Measurements from ENCODE around the gene OR11H6. TPM values are rescaled to one million over a fixed set of nuclear protein-coding genes. Genes with fewer than 3 reads are reported as not detected.

Gene OR11H6
- total and polyA plus RNA-seq, 2 of the 4 experiments (the other 2 are of a cell fraction), result not detected

DNA sequence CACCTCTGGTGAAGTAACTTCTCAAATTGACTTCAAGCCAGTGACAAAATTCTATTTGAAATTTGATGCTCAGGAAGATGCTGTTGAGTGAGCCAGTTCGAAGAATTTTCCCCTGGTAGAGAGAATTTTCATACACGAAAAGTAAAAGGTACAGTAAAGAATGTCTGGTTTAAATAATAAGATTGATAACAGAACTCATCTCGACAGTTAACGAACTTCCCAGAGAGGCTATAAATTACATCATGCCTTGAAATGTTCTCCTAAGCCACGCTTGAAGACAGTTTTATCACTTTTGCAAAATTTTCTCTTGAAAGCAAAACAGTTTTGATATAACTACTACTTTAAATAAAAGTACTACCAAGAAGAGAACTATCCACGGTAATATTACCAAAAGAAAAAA lies 47.2 kb upstream of the OR11H6 start:
- H3K9me3 ChIP-seq (ENCODE audit: control insufficient read depth, insufficient read depth, low read length), result peaks cover 5% of the 10 kb centered on the region; the same call in 1 of the 2 replicates
- no peak overlapping the region for H2AK9ac ChIP-seq (replicated peaks; ENCODE audit: low read depth, low read length, poor library complexity)
- intact Hi-C loops (cut with micrococcal nuclease) (no loop called here), in situ Hi-C loops (cut with MboI; ENCODE audit: low sequenced_read_pairs) (no loop called here), dilution Hi-C loops (cut with HindIII; ENCODE audit: low sequenced_read_pairs, unreplicated experiment) (no loop called here)
- H2BK20ac ChIP-seq (ENCODE audit: low read depth, low read length), result no peak overlapping the region
- H4K8ac ChIP-seq (ENCODE audit: low read depth in 2 of 2, low read length in 2 of 2), result no peak overlapping the region
- H2AFZ ChIP-seq (replicated peaks; ENCODE audit: low read length, poor library complexity), result no peak overlapping the region
- POLR2A ChIA-PET (ENCODE audit: unreplicated experiment), result no interaction called here
- no peak overlapping the region for H3K14ac ChIP-seq (replicated peaks; ENCODE audit: low read depth, low read length)
- no peak overlapping the region for H3K18ac ChIP-seq (ENCODE audit: low read depth, low read length)
- CTCF ChIA-PET, result interaction anchor here (0.7 kb wide), 1 partner anchor 339 kb away, joined by 3 read pairs; no protein-coding TSS in a partner anchor
- H3K23ac ChIP-seq (ENCODE audit: low read depth, low read length), result no peak overlapping the region
- no TSS peak for BruUV-seq (replicated peaks)
- H3K9me1 ChIP-seq (ENCODE audit: insufficient read depth, low read length), result no peaks in the 10 kb centered on the region
- H2BK15ac ChIP-seq (ENCODE audit: low read depth, low read length), result no peak overlapping the region
- H3K79me1 ChIP-seq (ENCODE audit: low read depth in 1 of 2, low read length in 2 of 2), result no peaks in the 10 kb centered on the region
- H2BK120ac ChIP-seq (ENCODE audit: low read depth, low read length), result no peak overlapping the region
- H3K27me3 ChIP-seq (ENCODE audit: control insufficient read depth, insufficient read depth, low read length), result no peaks in the 10 kb centered on the region
- TF ChIP-seq RFX5 (IDR thresholded peaks at IDR 0.05; ENCODE audit: low read depth, low read length), result no peak
- no peak for TF ChIP-seq NFE2L2 (IDR thresholded peaks at IDR 0.05; ENCODE audit: low read depth, low read length)
- TF ChIP-seq BHLHE40 (IDR thresholded peaks at IDR 0.05; ENCODE audit: low read depth, low read length), result no peak
- no peak for TF ChIP-seq CHD1 (IDR thresholded peaks at IDR 0.05; ENCODE audit: low read depth, low read length)
- TF ChIP-seq SMC3 (IDR thresholded peaks at IDR 0.05; ENCODE audit: low read depth, low read length), result no peak
- TF ChIP-seq, protein P1, sequence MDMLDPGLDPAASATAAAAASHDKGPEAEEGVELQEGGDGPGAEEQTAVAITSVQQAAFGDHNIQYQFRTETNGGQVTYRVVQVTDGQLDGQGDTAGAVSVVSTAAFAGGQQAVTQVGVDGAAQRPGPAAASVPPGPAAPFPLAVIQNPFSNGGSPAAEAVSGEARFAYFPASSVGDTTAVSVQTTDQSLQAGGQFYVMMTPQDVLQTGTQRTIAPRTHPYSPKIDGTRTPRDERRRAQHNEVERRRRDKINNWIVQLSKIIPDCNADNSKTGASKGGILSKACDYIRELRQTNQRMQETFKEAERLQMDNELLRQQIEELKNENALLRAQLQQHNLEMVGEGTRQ (IDR thresholded peaks at IDR 0.05; ENCODE audit: low read depth, low read length), result no peak
- no peak for TF ChIP-seq RCOR1 (IDR thresholded peaks at IDR 0.05; ENCODE audit: insufficient replicate concordance, low read length)
- no peak overlapping the region for H3K4me3 ChIP-seq (ENCODE audit: insufficient read depth, low read depth, low read length)
- no peak overlapping the region for H3K56ac ChIP-seq (ENCODE audit: extremely low read depth, insufficient read depth, low read length)
- H3K4me2 ChIP-seq (ENCODE audit: low read depth, low read length), result no peak overlapping the region
- H3K27ac ChIP-seq (ENCODE audit: insufficient read depth, low read length), result no peak overlapping the region
- ATAC-seq (ENCODE audit: low read depth) (no peak), DNase-seq (no peak)
- no peak overlapping the region for H4K91ac ChIP-seq (ENCODE audit: insufficient read depth, low read depth, low read length)
- no peaks in the 10 kb centered on the region for H4K20me1 ChIP-seq (ENCODE audit: insufficient read depth, low read length)
- no peak overlapping the region for H4K5ac ChIP-seq (ENCODE audit: low read depth, low read length)
- H3K9ac ChIP-seq (ENCODE audit: low read depth, low read length), result no peak overlapping the region
- H3K4ac ChIP-seq (ENCODE audit: low read depth, low read length), result no peak overlapping the region
- no peak overlapping the region for H2BK5ac ChIP-seq (ENCODE audit: low read depth, low read length, poor library complexity, severe bottlenecking)
- H3K4me1 ChIP-seq (ENCODE audit: control insufficient read depth, insufficient read depth, low read length), result no peaks in the 10 kb centered on the region
- WGBS, 2 experiments (ENCODE audit: extremely low coverage in 2 of 2, insufficient read length in 1 of 2), result no CpG with 5 or more reads among the region's 6 CpGs
- H3K36me3 ChIP-seq (ENCODE audit: control insufficient read depth, insufficient read depth, low read length), result no peaks in the 10 kb centered on the region
- no peak overlapping the region for H2AK5ac ChIP-seq (ENCODE audit: low read depth, low read length)
